Adipocyte (in vitro differentiated cells): ENCODE data around the gene CYP3A7.
"Not testable (repeated sequence)": the region's sequence is repeated elsewhere in the genome, so short reads cannot be mapped to it uniquely, and the experiment has no call there.

Experiments used
- DNase-seq: peaks from one replicate; pipeline ENCODE4 v3.0.0-alpha.2; 2015; ENCODE audit warnings: low read depth
- H3K27me3 ChIP-seq: replicated peaks from 2 replicates; pipeline ENCODE4 v1.7.0; 2013; ENCODE audit warnings: mild to moderate bottlenecking, low read length, moderate library complexity; ENCODE audit not compliant: control insufficient read depth, insufficient read depth
- H3K36me3 ChIP-seq: 2 replicates; pipeline ENCODE4 v1.7.0; 2013; ENCODE audit warnings: low read length, mild to moderate bottlenecking, moderate library complexity; ENCODE audit not compliant: control insufficient read depth, insufficient read depth, severe bottlenecking
- H3K4me1 ChIP-seq: 2 replicates; pipeline ENCODE4 v1.7.0; 2013; ENCODE audit warnings: mild to moderate bottlenecking, low read length, moderate library complexity; ENCODE audit not compliant: control insufficient read depth, insufficient read depth
- H3K4me3 ChIP-seq: 2 replicates; pipeline ENCODE4 v1.7.0; 2013; ENCODE audit warnings: mild to moderate bottlenecking, low read length, moderate library complexity
- H3K9ac ChIP-seq: 2 replicates; pipeline ENCODE4 v1.7.0; 2013; ENCODE audit warnings: mild to moderate bottlenecking, low read length, moderate library complexity
- H3K9me3 ChIP-seq: 2 replicates; pipeline ENCODE4 v1.7.0; 2013; ENCODE audit warnings: mild to moderate bottlenecking, low read length, moderate library complexity; ENCODE audit not compliant: control insufficient read depth

Gene CYP3A7

DNA sequence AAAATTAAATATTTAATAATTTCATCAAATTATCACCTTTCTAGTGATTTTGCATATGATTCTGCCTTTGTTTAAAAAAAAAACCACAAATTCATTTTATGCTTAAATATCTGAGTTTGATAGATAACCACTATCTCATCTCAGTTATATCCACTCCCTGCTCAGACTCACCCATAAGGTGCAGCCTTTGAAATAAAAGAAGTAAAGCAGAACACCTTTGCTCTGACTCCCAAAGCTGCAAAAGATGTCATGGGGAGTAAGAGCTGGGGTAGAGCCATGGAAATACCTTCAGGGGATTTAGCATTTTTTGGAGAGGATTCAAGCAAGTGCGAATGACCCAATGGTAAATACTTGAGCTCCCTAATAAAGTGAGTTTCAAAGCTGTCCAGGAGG, 40.1 kb downstream of the CYP3A7 start:
- Histone ChIP-seq H3K4me3 (no peak overlapping the region), H3K27me3 (no peaks in the 10 kb centered on the region), H3K9ac (no peak overlapping the region), H3K4me1 (peaks cover 4% of the 10 kb centered on the region), H3K9me3 (no peaks in the 10 kb centered on the region), H3K36me3 (no peaks in the 10 kb centered on the region)
- DNase-seq: no peak

DNA sequence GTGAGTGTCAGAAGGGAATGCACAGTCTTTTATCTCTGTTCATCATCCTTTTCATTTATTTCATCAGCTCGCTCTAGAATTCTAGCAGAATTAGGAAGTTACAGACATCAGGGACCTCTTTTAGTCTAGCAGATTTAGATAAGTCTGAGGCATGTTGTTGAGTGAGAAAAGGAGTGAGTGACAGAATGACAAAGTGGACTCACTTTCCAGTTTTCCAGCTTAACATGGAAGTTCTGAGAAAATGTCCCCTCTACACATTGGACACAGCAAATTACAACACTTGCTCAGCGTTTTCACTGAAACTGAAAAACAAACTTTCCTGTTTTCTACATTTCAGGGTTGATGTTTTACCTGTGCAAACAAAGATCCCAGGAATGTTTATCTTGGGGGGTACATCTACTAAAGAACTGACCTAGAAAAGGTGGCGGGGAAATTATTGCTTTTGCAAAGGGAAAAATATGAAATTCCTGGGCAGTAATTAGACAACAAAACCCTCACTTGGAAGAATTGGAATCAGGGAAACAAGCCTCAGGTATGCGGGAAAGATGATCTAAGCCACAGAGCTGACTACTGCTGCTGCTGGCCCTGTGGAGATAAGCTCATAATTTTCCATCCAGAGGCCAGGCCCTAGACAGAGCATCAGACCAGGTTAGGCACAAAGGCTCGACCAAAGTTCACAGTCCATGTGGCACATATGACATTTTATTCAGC, 40.6 kb downstream of the CYP3A7 start:
- Histone ChIP-seq H3K9me3 (no peaks in the 10 kb centered on the region), H3K36me3 (no peaks in the 10 kb centered on the region), H3K4me3 (no peak overlapping the region), H3K4me1 (peaks cover 4% of the 10 kb centered on the region), H3K27me3 (no peaks in the 10 kb centered on the region), H3K9ac (no peak overlapping the region)
- no peak for DNase-seq

DNA sequence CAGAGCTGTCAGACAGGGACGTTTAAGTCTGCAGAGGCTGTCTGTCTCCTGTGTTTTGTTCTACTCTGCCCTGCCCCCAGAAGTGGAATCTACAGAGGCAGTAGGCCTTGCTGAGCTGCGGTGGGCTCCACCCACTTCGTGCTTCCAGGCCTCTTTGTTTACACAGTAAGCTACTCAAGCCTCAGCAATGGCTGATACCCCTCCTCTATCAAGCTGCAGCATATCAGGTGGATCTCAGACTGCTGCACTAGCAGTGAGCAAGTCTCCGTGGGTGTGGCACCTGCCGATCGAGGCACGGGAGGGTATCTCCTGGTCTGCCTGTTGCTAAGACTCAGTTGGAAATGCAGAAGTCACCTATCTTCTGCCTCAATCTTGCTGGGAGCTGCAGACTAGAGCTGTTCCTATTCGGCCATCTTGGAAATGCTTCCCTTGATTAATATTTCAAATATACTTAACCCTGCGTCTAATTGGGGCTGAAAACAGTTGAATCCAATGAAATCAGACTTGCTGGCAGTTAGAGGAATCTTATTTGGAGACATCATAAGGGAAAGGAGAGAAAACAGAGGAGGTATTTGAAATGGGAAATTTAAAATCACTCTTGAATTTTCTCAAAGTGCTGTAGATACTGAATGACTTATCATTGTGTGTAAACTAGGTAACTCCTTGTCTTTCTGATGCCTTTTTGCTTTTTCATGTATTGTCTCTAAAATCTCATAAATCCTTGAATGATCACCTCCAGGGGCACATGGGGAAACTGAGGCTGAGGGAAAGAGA, 41.4 kb downstream of the CYP3A7 start:
- no peaks in the 10 kb centered on the region for H3K9me3 ChIP-seq
- H3K4me1 ChIP-seq: peaks cover under 1% of the 10 kb centered on the region
- no peak overlapping the region for H3K9ac ChIP-seq
- no peaks in the 10 kb centered on the region for H3K27me3 ChIP-seq
- no peak for DNase-seq
- H3K36me3 ChIP-seq: no peaks in the 10 kb centered on the region
- H3K4me3 ChIP-seq: no peak overlapping the region

DNA sequence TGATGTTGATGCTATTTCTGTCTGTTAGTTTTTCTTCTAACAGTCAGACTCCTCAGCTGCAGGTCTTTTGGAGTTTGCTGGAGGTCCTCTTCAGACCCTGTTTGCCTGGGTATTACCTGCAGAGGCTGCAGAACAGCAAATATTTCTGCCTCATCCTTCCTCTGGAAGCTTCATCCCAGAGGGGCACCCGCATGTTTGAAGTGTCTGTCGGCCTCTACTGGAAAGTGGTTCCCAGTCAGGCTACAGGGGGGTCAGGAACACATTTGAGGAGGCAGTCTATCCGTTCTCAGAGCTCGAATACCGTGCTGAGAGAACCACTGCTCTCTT, 41.9 kb downstream of the CYP3A7 start:
- Histone ChIP-seq H3K4me3 (no peak overlapping the region), H3K4me1 (no peaks in the 10 kb centered on the region), H3K27me3 (no peaks in the 10 kb centered on the region), H3K9ac (no peak overlapping the region), H3K36me3 (no peaks in the 10 kb centered on the region), H3K9me3 (no peaks in the 10 kb centered on the region)
- DNase-seq: no peak

DNA sequence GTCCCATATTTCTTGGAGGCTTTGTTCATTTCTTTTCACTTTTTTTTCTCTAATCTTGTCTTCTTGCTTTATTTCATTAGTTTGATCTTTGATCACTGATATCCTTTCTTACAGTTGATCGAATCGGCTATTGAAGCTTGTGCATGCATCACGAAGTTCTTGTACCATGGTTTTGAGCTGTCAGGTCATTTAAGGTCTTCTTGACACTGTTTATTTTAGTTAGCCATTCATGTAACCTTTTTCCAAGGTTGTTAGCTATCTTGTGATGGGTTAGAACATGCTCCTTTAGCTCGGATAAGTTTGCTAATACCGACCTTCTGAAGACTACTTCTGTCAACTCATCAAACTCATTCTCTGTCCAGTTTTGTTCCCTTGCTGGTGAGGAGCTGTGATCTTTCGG, 42.4 kb downstream of the CYP3A7 start:
- H3K4me3 ChIP-seq, H3K9me3 ChIP-seq, DNase-seq, H3K36me3 ChIP-seq, H3K9ac ChIP-seq, H3K4me1 ChIP-seq, H3K27me3 ChIP-seq: not testable (repeated sequence)

DNA sequence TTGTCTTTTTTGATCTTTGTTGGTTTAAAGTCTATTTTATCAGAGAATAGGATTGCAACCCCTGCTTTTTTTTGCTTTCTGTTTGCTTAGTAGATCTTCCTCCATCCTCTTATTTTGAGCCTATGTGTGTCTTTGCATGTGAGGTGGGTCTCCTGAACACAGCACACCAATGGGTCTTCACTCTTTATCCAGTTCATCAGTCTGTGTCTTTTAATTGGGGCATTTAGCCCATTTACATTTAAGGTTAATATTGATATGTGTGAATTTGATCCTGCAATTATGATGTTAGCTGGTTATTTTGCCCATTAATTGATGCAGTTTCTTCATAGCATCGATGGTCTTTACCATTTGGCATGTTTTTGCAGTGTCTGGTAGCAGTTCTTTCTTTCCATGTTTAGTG, 43.3 kb downstream of the CYP3A7 start:
- not testable (repeated sequence) for H3K4me1 ChIP-seq, H3K4me3 ChIP-seq, H3K36me3 ChIP-seq, H3K9me3 ChIP-seq, H3K9ac ChIP-seq, DNase-seq, H3K27me3 ChIP-seq

DNA sequence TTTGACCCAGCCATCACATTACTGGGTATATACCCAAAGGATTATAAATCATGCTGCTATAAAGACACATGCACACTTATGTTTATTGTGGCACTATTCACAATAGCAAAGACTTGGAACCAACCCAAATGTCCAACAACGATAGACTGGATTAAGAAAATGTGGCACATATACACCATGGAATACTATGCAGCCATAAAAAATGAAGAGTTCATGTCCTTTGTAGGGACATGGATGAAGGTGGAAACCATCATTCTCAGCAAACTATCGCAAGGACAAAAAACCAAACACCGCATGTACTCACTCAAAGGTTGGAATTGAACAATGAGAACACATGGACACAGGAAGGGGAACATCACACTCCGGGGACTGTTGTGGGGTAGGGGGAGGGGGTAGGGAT, 44.1 kb downstream of the CYP3A7 start:
- not testable (repeated sequence) for H3K9ac ChIP-seq, DNase-seq, H3K36me3 ChIP-seq, H3K9me3 ChIP-seq, H3K4me3 ChIP-seq, H3K27me3 ChIP-seq, H3K4me1 ChIP-seq

DNA sequence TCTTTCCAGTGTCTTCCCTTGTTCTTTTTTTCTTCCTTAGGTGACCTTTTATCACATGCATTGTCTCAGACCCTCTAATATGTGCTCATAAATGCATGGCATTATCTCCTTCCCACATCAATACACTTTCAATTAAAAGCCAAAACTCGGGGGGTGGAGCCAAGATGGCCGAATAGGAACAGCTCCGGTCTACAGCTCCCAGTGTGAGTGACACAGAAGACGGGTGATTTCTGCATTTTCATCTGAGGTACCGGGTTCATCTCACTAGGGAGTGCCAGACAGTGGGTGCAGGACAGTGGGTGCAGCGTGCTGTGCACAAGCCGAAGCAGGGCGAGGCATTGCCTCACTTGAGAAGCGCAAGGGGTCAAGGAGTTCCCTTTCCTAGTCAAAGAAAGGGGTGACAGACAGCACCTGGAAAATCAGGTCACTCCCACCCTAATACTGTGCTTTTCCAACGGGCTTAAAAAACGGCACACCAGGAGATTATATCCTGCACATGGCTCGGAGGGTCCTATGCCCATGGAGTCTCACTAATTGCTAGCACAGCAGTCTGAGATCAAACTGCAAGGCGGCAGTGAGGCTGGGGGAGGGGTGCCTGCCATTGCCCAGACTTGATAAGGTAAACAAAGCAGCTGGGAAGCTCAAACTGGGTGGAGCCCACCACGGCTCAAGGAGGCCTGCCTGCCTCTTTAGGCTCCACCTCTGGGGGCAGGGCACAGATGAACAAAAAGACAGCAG, 49.0 kb downstream of the CYP3A7 start:
- H3K4me1 ChIP-seq, H3K4me3 ChIP-seq, DNase-seq, H3K36me3 ChIP-seq, H3K9ac ChIP-seq, H3K27me3 ChIP-seq: not testable (repeated sequence)
- peaks cover 12% of the 10 kb centered on the region for H3K9me3 ChIP-seq

DNA sequence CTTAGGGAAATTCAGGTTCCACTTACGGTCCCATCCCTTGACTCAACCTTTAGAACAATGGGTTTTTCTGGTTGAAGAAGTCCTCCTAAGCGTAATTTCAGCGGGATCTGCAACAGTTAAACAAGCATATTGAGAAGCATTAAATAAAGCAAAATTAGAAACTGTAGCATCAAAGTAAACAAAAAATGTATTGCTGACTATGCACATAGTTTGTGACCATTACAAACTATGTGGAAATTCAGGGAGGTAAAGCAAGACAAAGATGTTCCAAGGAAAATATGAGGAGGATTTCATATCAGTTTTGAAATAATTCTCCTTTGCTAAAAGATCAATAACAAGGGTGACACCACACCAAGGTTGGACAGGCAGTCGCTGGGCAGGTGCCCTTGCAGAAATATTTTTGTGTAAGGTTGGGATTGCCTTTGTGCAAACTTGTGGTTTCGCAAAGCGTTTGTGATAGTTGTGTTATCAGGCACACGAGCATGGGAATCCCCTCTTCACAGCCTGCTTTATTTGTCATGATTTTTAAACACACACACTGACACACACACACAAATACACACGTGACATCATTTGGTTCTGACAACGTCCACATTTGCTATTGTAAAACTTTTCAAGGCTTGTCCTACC, 49.8 kb downstream of the CYP3A7 start:
- no peaks in the 10 kb centered on the region for H3K4me1 ChIP-seq
- peaks cover 16% of the 10 kb centered on the region for H3K9me3 ChIP-seq
- H3K27me3 ChIP-seq: no peaks in the 10 kb centered on the region
- no peak for DNase-seq
- H3K4me3 ChIP-seq: no peak overlapping the region
- no peak overlapping the region for H3K9ac ChIP-seq
- H3K36me3 ChIP-seq: no peaks in the 10 kb centered on the region

DNA sequence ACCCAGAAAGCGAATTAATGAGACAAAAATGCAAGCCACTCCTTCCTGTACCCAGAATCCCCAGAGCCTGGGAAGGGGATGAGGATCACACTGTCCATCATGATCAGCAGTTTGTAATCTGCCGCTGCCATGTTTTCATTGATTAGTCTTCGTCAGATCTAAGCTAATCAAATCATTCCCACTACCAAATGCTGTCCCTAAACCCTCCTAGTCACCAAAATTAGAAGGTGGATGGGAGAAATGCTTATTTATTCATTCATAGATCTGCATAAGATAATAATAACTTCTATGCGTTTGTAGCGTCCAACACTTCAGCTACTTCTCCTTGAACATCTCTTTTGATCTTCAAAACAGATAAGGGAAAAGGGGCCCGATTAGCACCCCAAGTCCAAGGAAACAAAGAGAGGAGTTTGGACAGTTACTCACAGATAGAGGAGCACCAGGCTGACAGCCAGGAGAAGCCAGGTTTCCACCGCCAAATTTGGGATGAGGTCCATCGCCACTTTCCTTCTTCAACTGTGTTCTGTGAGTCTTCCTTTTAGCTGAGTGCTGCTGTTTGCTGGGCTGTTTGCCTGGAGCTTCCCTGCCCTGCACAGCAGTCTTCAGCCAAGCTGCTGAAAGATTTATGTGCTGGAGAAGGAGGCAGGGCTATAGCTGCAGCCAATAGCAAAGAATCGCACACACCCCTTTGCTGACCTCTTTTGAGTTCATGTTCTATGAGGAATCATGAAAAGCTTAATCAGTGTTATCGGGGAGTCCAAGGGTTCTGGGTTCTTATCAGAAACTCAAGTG, 55.4 kb downstream of the CYP3A7 start, which contains the start of gene CYP3A5:
Gene CYP3A5 (minus strand): TSS at position 597 of the 792 bp plus-strand sequence. CDS start 100 bp downstream, at position 497.
- H3K27me3 ChIP-seq: no peaks in the 10 kb centered on the region
- no peak within 1 kb of the TSS for H3K9ac ChIP-seq
- peaks cover 16% of the 10 kb centered on the region for H3K9me3 ChIP-seq
- DNase-seq: no peak
- no peaks in the 10 kb centered on the region for H3K36me3 ChIP-seq
- peak within 1 kb of the TSS; percentile 65 for H3K4me3 ChIP-seq
- peaks cover 11% of the 10 kb centered on the region for H3K4me1 ChIP-seq
